AML-193 (cell line): ENCODE results near the gene TMEM185B.
A peak's percentile ranks its signal among the peaks of the same experiment; 100 is the strongest.

Experiments
- DNase-seq, 2 experiments: peaks; one replicate each; lab custom pipeline; 2025; lab: John Stamatoyannopoulos, UW

Gene TMEM185B

GRCh38 chr2:120231564-120231973, 8.4 kb upstream of the TMEM185B start:
- no peak for DNase-seq

- no peak for DNase-seq
These were observed 7.6 kb upstream of the TMEM185B start for GRCh38 chr2:120230515-120231471.

DNA sequence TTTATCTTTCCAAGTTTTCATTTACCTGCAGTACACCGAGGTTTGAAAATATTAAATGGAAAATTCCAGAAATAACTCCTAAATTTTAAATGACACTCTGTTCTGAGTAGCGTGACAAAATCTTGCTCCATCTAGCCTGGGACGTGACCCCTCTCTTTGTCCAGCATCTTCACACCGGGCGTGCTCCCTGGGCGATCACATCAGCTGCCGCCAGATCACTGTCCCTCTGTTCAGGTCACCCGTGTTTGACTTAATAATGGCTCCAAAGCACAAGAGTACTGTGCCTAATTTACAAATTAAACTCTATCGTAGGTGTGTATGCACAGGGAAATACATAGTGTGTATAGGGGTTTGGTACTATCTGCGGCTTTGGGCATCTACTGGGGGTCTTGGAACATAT, 6.1 kb upstream of the TMEM185B start:
- DNase-seq, result no peak

DNA sequence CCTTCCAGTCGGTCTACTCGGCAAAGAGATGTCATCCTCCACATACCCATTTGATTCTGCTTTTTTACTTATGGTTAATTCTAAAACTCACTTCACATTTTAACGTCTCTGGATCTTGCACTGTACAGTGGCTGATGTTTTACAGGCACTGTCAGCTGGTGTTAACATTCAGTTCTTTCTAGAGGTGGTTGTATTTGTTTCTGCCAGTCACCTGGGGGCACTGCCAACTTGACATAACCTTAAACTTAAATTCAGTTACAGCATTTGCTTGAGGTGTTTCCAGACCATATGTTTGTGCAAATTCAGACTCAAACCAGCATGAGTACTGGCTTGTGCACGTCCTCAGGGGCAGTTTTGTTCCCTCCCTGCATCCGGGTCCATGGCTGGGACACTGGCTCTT, 5.3 kb upstream of the TMEM185B start:
- DNase-seq, result peak; percentile 13 to 14

DNA sequence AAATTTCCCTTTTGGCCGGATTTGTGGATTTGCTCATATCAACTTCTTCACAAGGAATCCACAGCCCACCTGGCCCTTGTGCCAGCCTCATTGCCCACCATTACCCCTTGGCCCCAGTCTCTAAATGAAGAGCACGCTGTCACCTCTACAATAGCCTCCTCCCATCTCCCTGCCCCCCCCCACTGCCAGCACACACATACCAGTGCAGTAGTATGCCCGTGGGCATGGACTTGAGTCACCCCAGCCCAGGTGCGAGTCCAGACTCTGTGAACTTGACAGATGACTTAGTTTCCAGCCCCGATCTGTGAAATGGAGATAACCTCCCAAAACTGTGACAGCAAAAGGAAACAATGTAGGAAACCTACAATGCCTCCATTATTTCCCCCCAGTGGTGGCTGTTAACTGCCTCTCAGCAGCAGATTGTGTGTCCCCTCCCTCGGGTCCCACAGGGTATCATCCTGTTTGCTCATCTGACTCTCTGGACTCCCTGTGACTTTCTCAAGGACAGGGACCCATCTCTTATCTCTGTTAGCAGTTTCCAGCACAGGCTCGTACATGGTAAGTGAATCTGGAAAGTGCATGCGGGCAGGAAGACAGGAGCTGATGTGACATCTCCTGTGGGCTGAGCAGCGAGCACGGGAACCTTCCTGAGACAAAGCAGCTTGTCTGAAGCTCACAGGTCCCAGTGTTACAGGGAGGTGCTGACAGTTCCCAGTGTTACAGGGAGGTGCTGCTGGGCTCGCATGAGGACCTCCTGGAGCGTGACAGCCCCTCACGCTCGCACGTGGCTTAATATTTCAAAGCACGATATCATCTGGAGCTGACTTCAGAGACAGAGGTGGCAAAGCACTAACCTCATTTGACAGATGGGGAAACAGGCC, 4.2 kb upstream of the TMEM185B start:
- DNase-seq, result no peak

- DNase-seq, result no peak
These were observed 3.1 kb upstream of the TMEM185B start for GRCh38 chr2:120226316-120226715.

- no peak for DNase-seq
These were observed 2.4 kb upstream of the TMEM185B start for GRCh38 chr2:120225549-120226065.

DNA sequence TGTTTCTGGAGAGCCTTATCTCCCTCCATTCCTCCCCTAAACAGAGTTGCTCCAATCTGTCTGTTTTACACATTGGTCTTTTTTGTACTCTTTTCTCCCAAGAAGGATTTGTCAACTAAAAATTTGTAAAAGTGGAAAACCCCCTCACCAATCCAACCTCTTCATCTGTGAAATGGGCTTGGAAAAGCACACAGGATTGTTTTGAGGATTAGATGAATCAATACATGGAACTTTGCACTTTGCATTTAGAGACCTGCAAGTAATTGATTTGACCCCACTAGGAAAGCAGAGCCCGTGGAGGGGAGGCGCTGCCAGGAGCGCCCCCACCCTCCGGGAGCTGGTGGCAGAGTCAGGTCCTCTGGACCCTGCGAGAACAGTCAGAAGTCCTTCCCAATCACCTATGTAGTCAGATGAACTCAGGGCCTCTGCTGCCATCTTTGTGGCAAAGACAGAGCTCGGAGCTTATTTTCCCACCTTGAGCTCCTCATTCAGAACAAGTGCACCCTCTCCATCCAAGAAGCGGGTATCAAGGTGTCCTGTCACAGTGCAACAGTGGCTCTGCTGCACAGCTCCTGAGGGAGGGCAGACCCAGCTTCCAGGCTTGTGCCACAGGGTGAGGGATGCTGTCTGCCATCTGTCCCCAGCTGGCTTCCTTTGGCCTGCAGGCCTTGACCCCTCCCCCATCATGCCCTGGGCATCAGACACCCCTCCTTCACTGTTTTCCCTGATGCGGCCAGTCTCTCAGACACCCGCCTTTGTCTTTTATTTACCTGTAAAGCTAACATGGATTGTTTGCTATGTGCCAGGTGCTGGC, 1.7 kb upstream of the TMEM185B start:
- no peak for DNase-seq

- no peak for DNase-seq
These were observed 1.1 kb upstream of the TMEM185B start for GRCh38 chr2:120224256-120224655.

DNA sequence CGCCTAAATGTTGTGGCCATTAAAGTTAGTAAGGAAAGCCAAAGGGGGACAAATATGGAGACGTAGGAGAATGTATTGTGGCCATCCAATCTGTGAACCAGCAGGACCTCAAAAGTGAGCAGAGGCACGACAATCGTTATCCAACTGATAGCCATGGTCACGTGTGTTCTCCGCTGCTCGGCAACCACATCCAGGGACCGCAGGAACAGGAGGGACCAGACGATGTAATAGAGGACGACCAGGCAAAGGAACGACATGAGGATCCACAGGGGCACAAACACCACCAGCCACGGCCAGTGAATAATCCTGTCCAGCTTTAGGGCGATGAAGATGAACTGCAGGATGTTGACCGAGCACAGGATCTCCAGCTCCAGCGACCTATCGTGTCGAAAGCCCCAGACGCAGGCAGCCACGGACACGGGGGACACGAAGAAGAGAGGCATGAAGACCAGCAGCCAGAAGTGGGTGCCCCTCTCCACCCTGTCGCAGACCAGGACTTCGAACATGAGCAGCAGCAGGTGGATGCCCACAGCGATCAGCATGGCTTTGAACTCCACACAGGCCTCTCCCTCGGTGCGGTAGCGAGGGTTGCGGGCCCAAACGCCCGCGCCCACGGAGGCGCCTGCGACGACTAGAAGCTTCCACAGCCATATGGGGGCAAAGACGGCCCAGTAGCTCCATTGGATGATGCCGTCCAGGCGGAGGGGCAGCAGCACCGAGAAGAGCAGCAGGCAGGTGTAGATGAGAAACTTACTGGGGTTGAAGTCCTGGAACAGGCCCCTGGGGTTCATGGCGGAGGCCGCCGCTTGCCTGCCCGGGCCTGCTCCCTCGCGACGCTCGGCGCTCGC, 790 bp downstream of the TMEM185B start:
- no peak for DNase-seq

GRCh38 chr2:120221616-120222015, 1.6 kb downstream of the TMEM185B start:
- DNase-seq, result no peak

DNA sequence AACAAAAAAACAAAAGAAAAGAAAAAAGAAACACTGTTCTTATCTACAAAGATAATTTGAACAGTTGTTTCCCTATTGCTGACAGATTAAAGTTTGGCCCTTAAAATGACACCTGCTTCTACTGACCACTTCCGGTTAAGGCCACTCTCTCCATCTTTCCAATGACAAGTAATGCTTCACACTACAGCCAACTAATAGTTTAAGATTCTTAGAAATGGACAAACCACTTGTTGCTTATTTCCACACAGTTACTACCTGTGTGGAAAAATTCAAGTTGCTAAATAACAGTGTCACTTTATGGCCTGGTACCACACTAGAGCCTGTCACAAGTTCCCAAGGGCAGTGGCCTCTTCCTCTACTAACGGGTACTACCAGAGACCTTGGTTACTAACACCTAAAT, 2.4 kb downstream of the TMEM185B start:
- DNase-seq, result no peak

- DNase-seq, result no peak
These were observed 3.4 kb downstream of the TMEM185B start for GRCh38 chr2:120219766-120220165.

DNA sequence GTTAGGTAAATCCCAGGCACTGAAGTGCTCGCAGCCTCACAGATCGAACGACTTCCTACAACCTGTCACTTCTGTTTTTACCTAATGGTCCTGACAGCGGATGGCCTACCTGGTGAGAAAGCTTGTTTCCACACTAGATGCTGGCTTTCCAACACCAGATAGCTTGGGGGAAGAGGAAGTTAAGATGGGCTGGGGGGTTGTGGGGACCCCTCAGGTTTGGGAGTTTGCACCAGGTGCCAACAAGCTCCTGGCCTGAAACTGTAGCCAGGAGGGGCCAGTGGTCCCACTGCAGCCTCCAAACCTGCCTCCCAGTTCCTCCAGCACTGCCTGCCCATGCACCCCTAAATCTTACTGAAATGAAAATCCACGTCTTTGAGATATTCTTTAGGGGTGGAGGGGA, 3.9 kb downstream of the TMEM185B start:
- no peak for DNase-seq

DNA sequence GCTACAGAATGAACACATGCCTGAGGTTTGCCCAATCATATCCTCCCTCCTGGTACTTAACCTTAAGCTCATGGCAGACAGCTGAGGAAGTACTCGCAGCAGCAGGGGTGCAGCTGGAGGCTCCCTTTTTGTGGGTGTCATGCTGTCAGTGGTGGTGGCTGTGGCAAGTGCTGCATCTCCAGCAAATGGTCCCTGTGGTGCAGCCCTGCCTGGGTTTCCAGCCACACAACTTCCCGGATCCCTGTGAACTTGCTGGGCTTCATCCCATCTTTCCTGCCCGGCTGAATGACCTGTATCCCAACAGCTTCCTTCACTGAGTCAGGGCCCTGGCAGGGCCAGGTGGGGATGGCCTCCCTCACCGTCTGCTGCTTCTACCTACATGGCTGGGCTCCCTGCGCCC, 5.0 kb downstream of the TMEM185B start:
- no peak for DNase-seq

- no peak for DNase-seq
These were observed 12.9 kb downstream of the TMEM185B start for GRCh38 chr2:120210270-120210693.

DNA sequence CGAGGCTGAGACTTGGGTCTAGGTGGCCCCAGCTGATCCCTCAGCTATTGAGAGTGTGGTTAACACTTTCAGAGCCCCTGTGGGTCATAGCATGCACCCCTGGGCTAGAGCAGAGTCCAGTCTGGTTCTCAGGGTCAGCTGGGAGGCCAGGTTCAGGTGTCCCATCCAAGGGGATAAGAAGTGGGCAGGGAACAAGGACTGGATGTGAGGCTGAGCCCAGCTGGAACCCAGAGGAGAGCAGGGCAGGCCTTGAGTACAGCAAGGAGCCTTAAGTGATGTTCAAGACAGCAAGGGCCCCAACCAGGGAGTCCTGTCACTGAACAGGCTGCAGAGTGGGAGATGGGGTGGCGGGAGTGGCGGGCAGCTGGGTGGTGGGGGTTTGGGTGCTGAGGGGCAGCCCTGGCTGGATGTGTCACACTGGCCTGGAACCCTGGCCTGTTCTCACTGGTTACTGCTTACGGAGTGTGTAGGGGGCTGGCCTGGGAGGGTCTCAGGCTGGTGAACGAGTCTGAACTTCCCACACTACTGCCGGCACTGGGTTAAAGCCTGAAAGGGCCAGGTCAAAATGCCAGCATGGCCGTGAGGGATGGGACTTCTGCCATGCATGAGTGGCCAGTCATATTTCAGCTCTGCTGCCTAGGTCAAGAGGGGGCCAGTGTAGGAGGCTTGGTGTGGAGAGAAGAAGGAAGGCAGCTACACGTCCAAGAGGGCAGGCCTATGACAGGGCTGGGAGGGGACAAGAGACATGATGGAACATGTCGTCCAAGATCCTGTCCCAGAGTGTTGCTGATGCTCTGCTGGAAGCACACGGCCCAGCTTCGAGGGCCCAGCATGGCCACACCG, 13.6 kb downstream of the TMEM185B start:
- no peak for DNase-seq

- no peak for DNase-seq
These were observed 14.5 kb downstream of the TMEM185B start for GRCh38 chr2:120208381-120209353.
